Panc1 (cell line): ENCODE measurements around the gene BEX2. TPM values are rescaled to one million over a fixed set of nuclear protein-coding genes. Genes with fewer than 3 reads are reported as not detected.

Source experiments
- ATAC-seq: fragments of 200-7000 bp; cut with Tn5 transposase; 2 replicates; pipeline ENCODE4 v1.9.1; 2020; ENCODE audit warnings: mild to moderate bottlenecking, moderate library complexity
- BruUV-seq: library from RNA; stranded (reverse); fragments of 400-500 nt; replicated peaks from 2 replicates; lab custom pipeline; 2021; lab: Mats Ljungman, UMichigan
- CTCF ChIA-PET: fragments of 300-600 bp; sonication (Branson Sonifier 250); formaldehyde crosslinking; loops from one replicate; lab custom pipeline; 2022; ENCODE audit warnings: antibody characterized with exemption; lab: Charles Lee
- POLR2A ChIA-PET: fragments of 300-600 bp; sonication (Branson Sonifier 250); formaldehyde crosslinking; loops from one replicate; lab custom pipeline; 2022; ENCODE audit warnings: antibody characterized with exemption; lab: Charles Lee
- DNase-seq: peaks from one replicate; pipeline ENCODE4 v3.0.0-alpha.2; 2010; ENCODE audit warnings: low read depth, low spot score
- H3K27ac ChIP-seq: 2 replicates; pipeline ENCODE4 v1.5.1; 2011; ENCODE audit warnings: mild to moderate bottlenecking, low read length, inconsistent platforms
- H3K27me3 ChIP-seq: fragments of 200-500 bp; sonication (Bioruptor generic); 2 replicates; pipeline ENCODE4 v1.6.0; 2014; ENCODE audit warnings: low read length, inconsistent platforms; ENCODE audit not compliant: control insufficient read depth, insufficient read depth
- H3K36me3 ChIP-seq: fragments of 200-500 bp; sonication (Bioruptor generic); 2 replicates; pipeline ENCODE4 v1.5.1; 2014; ENCODE audit warnings: inconsistent platforms, mild to moderate bottlenecking, low read length, moderate library complexity; ENCODE audit not compliant: control insufficient read depth, insufficient read depth
- H3K4me1 ChIP-seq: 2 replicates; pipeline ENCODE4 v1.5.1; 2011; ENCODE audit warnings: inconsistent platforms, mild to moderate bottlenecking, low read length, moderate library complexity; ENCODE audit not compliant: control insufficient read depth, insufficient read depth
- H3K4me3 ChIP-seq, 2 experiments: 2 replicates each; pipeline ENCODE4 v1.5.1; 2011 to 2012; ENCODE audit warnings: low read depth in 2 of 2, low read length in 2 of 2, mild to moderate bottlenecking in 2 of 2, inconsistent platforms in 1 of 2, moderate library complexity in 1 of 2
- H3K9me3 ChIP-seq: fragments of 200-500 bp; sonication (Bioruptor generic); 2 replicates; pipeline ENCODE4 v1.5.1; 2014; ENCODE audit warnings: low read depth, mild to moderate bottlenecking, inconsistent platforms, low read length, moderate library complexity; ENCODE audit not compliant: control insufficient read depth, insufficient read depth
- CTCF ChIP-seq: fragments of 450-650 bp; IDR thresholded peaks from 2 replicates; pipeline ENCODE4 v1.5.1; 2017; ENCODE audit warnings: mild to moderate bottlenecking
- POLR2AphosphoS5 ChIP-seq: IDR thresholded peaks from 2 replicates; pipeline ENCODE4 v1.6.1; 2012; ENCODE audit warnings: mild to moderate bottlenecking, low read depth, low read length, moderate library complexity
- REST ChIP-seq, 2 experiments: IDR thresholded peaks; 2 replicates each; pipeline ENCODE4 v1.6.1; 2011 to 2012; ENCODE audit warnings: low read depth in 2 of 2, control low read depth in 1 of 2, low read length in 1 of 2, mild to moderate bottlenecking in 1 of 2, moderate library complexity in 1 of 2; ENCODE audit not compliant: insufficient read depth in 1 of 2
- SIN3A ChIP-seq: IDR thresholded peaks from 2 replicates; pipeline ENCODE4 v1.6.1; 2012; ENCODE audit warnings: low read depth, mild to moderate bottlenecking, low read length, moderate library complexity, borderline replicate concordance; ENCODE audit not compliant: insufficient read depth
- TCF7L2 ChIP-seq: IDR thresholded peaks from 2 replicates; pipeline ENCODE4 v1.6.1; 2011; ENCODE audit warnings: mild to moderate bottlenecking, low read depth, low read length, inconsistent platforms
- in situ Hi-C: cut with HindIII; loops from 2 replicates; pipeline ENCODE4 v1.10.0; 2016; ENCODE audit warnings: low sequenced_read_pairs, low pct_unique_long_range_greater_than_20kb
- intact Hi-C: fragments of 100-400 bp; cut with micrococcal nuclease; formaldehyde crosslinking; loops from one replicate; pipeline ENCODE4 v1.10.0; 2022; ENCODE audit not compliant: unreplicated experiment
- total RNA-seq: library from RNA; stranded (reverse); gene quantifications from one replicate; pipeline ENCODE4 v1.2.1, GENCODE V29; 2021; ENCODE audit not compliant: unreplicated experiment

Gene BEX2
- total RNA-seq, 1 experiment from 2014 or later = 9.1 TPM

- Histone ChIP-seq H3K27ac (no peak overlapping the region), H3K4me3 (no peak overlapping the region), H3K4me1 (no peaks in the 10 kb centered on the region), H3K9me3 (no peaks in the 10 kb centered on the region), H3K36me3 (no peaks in the 10 kb centered on the region), H3K27me3 (0 out of 2 replicates have a peak, but pooled peaks cover 2% of the 10 kb centered on the region)
- CTCF ChIA-PET = no interaction called here
- no peak for DNase-seq
- in situ Hi-C loops = no loop called here
- no TSS peak for BruUV-seq
- no peak for TF ChIP-seq POLR2AphosphoS5
- TF ChIP-seq REST (IDR thresholded peaks at IDR 0.05; ENCODE audit: insufficient read depth in 1 of 2, low read depth in 2 of 2, low read length in 1 of 2) = no peak
- TF ChIP-seq CTCF = no peak
- TF ChIP-seq TCF7L2 = no peak
- TF ChIP-seq SIN3A = no peak
- intact Hi-C loops = no loop called here
- POLR2A ChIA-PET = no interaction called here
- ATAC-seq = no peak
These were observed 33.8 kb upstream of the BEX2 start for GRCh38 chrX:103344606-103345005.

- POLR2A ChIA-PET = no interaction called here
- H3K36me3 ChIP-seq = no peaks in the 10 kb centered on the region
- DNase-seq (peak; percentile 47), ATAC-seq (peak; percentile 83)
- no peaks in the 10 kb centered on the region for H3K9me3 ChIP-seq
- no peak overlapping the region for H3K27ac ChIP-seq
- intact Hi-C loops (loop anchor here (1.0 kb wide), 1 partner anchor 121 kb away; no protein-coding TSS in a partner anchor), in situ Hi-C loops (no loop called here)
- no TSS peak for BruUV-seq
- CTCF ChIA-PET = interaction anchor here (0.6 to 1.1 kb wide), 2 partner anchors 121 to 344 kb away, joined by 5 to 8 read pairs; no protein-coding TSS in a partner anchor
- H3K27me3 ChIP-seq = 0 out of 2 replicates have a peak, but pooled peaks cover 2% of the 10 kb centered on the region
- H3K4me1 ChIP-seq = no peaks in the 10 kb centered on the region
- TF ChIP-seq POLR2AphosphoS5 (no peak), CTCF (peak; percentile 78)
- H3K4me3 ChIP-seq = no peak overlapping the region
These were observed 32.3 kb upstream of the BEX2 start for GRCh38 chrX:103343105-103343504.
